GM19372 (cell line): Measurements from ENCODE around the gene RMI1.

ENCODE experiments used
- ATAC-seq: cut with Tn5 transposase; IDR thresholded peaks from one replicate; pipeline ENCODE4 v1.9.1; 2021; ENCODE audit warnings: mild to moderate bottlenecking, low read depth, moderate library complexity; ENCODE audit not compliant: unreplicated experiment

RMI1 gene

DNA sequence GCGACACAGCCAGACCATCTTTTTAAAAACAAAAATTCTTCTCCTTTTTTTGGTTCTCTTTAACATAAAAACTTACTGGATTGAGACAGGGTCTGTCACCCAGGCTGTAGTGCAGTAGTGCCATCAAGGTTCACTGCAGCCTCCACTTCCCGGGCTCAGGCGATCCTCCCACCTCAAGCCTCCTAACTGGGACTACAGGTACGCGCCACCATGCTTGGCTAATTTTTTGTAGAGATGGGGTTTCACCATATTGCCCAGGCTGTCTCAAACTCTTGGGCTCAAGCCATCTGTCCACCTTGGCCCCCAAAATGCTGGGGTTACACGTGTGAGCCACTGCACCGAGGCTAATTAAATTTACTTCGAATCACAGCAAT is 14.4 kb upstream of the RMI1 start:
- ATAC-seq: no peak

- no peak for ATAC-seq
Measured at GRCh38 chr9:83967073-83967472, 13.5 kb upstream of the RMI1 start.

GRCh38 chr9:83969602-83970001 is 11.0 kb upstream of the RMI1 start:
- no peak for ATAC-seq

- ATAC-seq: no peak
Measured at GRCh38 chr9:83971485-83971884, 9.1 kb upstream of the RMI1 start.

DNA sequence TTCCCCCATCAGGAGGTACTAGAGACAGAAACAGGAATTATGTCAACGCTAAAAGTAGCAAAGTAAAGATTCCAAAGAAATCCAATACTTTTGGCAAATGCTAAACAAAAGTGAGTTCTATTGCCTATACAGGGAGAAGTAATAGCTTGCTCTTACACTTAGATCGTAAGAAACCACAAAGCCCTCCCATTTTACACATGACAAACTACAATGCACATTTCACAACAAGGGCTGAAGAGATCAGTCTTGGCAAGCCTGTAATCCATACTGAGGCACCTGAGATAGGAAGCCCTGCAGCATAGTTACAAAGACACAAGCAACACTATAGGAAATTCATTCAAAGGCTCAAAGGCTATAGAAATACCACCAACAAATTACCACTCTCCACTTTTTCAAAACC is 8.3 kb upstream of the RMI1 start:
- ATAC-seq: no peak

DNA sequence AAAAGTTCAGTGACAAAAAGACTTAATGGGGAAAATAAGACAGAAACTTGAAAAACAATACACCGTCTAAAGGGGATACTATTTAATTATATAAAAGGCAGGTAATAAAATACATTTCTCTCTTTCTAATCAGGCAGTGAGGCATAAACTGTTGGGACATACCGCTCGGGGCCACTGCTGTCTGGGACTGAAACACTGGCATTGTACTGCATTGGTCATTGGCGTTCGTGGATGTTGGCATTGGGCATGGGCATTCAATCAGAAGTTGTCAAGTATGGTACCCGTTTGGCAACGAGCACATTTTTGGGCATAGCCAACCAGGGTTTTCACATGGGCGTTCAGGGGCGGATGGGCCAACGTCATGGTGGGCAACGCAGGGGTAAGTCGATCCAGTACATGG is 5.3 kb upstream of the RMI1 start:
- ATAC-seq: no peak

GRCh38 chr9:83976372-83976771 is 4.2 kb upstream of the RMI1 start:
- ATAC-seq: no peak

DNA sequence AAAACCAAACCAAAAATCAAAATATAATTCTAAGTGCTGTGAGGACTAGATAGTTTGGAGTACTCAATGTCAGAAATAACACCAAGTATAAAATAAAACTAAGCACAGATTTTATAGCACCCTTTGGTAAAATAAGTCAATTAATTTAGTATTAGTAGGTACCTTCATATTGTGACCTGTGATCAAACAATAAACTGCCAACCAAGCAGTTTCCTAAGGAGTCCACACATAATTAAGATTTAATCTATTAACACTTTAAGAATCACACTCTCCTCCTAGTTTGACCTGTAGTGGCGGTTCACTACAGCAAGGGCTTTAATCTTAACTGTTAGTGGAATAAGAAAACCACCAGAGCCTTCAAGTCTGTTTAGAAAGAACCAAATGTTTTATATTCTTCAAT is 3.4 kb upstream of the RMI1 start:
- no peak for ATAC-seq

GRCh38 chr9:83978992-83979811 is 1.4 kb upstream of the RMI1 start:
- ATAC-seq: peak; percentile 19

- peak; percentile 81 for ATAC-seq
Measured at GRCh38 chr9:83979812-83980394, 702 bp upstream of the RMI1 start, which contains the start of gene HNRNPK. HNRNPK (minus strand) TSS chr9:83980215; CDS start chr9:83978252, 1,963 bp downstream.

DNA sequence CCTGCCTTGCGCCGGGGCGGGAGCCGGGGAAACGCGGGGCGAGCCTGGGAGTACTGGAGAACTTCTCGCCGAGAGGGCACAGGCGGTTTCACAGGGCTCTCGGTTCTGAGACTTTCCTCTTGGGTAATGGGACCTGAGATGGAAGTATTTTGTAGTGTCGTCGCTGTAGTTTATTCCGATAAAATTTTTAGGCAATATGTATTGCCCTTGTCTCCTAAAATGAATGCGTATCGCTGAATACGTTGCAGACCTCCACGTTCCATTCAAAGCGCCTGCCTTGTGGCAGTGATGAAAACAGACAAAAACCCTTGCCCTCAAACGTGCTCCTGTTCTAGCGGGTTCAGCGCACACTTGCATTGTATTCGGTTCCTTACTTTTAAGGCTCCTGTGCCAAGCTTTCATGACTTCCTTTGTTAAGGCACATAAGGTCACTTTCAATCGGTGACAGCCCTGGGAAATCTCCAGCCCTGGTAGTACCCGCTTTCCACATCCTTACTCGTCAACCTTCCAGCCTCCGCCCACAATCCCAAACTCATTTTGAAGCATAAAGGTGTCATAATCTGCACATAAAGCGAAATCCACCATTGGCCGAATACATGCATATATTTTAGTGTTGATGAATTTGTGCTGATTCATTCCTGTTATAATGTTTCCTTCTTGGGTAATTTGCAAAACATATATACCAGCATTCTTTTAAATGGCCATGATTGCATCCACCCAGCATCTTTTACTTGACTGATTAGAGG is 694 bp downstream of the RMI1 start:
- no peak for ATAC-seq

GRCh38 chr9:83986195-83986594 is 5.6 kb downstream of the RMI1 start:
- no peak for ATAC-seq

GRCh38 chr9:83986765-83987401 is 6.3 kb downstream of the RMI1 start:
- no peak for ATAC-seq

DNA sequence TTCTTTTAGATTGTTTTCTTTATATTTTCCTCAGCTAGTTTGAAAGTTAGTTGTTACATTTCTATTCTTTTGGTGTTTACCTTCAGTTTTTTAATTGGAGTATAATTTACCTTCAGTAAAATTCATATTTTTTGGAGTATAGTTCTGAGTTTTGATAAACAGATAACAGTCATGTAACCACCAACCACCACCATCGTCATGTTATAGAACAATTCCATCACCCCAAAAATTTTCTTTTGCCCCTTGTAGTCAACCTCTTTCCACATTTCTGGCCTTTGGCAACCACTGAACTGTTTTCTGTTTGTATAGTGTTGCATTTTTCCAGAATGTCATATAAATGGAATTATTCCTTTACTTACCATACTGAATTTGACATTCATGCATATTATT is 6.8 kb downstream of the RMI1 start:
- ATAC-seq: no peak

DNA sequence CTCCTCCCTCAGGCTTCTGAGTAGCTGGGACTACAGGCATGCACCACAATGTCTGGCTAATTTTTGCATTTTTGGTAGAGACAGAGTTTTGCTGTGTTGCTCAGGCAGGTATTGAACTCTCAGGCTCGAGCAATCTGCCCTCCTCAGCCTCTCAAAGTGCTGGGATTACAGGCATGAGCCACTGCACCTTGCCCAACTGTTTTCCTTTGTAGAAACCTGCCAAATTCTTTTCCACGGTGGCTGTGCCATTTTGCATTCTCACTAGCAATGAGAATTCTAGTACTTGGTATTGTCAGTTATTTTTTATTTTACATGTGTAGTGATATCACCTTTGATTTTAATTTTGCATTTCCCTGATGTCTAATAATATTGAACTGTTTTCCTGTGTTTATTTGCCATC is 7.8 kb downstream of the RMI1 start:
- ATAC-seq: no peak

GRCh38 chr9:83991355-83991754 is 10.8 kb downstream of the RMI1 start:
- no peak for ATAC-seq

DNA sequence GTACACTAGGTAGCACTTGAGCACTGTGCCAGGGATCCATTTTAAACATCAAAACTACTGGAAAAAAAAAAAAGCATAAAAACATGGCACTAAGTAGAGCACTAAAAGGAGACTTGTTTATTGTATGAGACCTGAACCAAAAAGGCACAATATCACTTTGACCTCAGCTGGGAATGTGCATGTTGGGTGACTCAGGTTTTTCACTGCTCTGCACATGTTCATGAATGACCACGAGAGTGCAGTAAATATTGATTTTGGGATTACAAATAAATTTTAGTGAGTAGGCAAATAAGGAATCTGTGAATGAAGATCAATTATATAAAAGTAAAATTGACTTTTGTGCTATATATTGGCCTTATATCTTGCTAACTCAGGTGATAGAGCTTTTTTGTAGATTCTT is 11.8 kb downstream of the RMI1 start:
- ATAC-seq: no peak

GRCh38 chr9:83992901-83993300 is 12.3 kb downstream of the RMI1 start:
- no peak for ATAC-seq

GRCh38 chr9:83996126-83996525 is 15.5 kb downstream of the RMI1 start:
- no peak for ATAC-seq

GRCh38 chr9:83999141-83999918 is 18.7 kb downstream of the RMI1 start:
- no peak for ATAC-seq
